Lung microvascular endothelial cell (primary cell): ENCODE data around the gene TMOD3. TPM values are rescaled to one million over a fixed set of nuclear protein-coding genes. Genes with fewer than 3 reads are reported as not detected.

Source experiments
- DNase-seq, 2 donors: peaks; one replicate each; pipeline versions ENCODE4 v3.0.0 to v3.0.0-alpha.2; 2010; ENCODE audit warnings: low read depth in 2 of 2
- total RNA-seq: library from RNA; depleted of rRNA; stranded (reverse); fragments of >200 nt; gene quantifications from 2 replicates; pipeline ENCODE4 v1.2.1, GENCODE V29; 2014

The TMOD3 gene
- total RNA-seq, 1 donor from 2014 or later = 57.1 TPM

DNA sequence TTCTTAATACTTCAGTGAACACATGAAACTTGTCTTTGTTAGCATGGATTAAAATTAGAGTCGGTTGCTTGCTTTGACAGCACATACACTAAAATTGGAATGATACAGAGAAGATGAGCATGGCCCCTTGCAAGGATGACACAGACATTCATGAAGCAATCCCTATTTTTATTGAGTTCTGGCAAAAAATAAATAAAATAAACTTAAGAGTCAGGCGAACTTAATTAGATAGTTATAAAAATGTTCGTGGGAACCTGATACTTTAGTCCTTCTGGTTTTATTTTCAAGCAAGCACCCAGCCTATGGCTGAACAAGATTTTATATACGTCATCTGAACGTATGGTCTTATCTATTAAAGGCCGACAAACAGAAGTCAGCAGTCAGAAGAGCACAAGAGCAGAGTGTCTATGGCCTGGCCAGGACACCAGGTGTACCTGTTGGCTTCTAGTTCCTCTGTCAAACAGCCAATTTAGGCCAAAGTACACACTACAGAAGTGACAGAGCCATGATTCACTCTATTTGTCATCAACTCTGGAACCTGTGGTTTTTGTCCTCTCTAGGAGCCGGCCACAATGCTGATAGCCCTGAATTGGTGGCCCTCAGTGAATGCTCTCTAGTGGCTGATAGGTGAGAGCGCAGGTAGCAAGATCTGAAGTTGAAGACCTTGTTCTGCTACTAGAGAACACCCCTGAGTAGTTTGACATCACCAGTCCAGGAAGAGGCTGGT, 77.8 kb downstream of the TMOD3 start:
- DNase-seq = peak; percentile 11 to 30

DNA sequence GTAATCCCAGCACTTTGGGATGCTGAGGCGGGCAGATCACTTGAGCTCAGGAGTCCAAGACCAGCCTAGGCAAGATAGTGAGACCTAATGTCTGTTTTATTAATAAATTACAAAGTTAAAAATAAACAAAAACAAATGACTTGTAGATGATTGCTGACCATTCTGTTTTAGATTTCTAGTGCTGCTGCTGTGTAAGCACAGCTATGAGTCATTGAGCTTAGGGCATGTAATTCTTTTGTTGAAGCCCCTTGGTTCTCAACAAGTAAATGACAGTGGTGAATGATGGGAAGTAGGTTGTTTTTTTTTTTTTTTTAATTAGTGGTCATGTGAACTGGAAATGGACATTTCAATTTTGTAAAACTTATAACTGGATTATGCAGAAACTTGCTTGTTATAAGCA, 78.9 kb downstream of the TMOD3 start:
- peak; percentile 22 to 59 for DNase-seq

- DNase-seq = no peak
Observed at GRCh38 chr15:51909584-51909983, 80.1 kb downstream of the TMOD3 start.

DNA sequence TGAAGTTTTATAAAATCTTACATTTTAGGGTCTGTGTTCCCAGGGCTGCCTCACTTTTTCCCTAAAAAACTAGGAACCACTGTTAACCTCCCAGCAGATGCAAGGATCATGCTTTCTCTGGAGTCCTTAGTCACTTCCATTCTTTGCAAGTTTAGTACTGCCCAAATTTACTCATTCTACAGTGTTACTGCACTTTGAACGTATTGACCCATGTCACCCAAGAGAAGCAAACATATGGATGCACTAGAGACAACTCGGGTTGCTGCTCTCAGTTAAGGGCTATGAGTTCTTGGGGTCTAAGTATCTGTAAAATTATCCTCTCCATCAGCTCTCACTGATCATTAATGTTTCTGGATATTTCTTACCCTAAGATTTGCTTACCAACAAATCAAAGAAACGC, 83.1 kb downstream of the TMOD3 start:
- no peak for DNase-seq

DNA sequence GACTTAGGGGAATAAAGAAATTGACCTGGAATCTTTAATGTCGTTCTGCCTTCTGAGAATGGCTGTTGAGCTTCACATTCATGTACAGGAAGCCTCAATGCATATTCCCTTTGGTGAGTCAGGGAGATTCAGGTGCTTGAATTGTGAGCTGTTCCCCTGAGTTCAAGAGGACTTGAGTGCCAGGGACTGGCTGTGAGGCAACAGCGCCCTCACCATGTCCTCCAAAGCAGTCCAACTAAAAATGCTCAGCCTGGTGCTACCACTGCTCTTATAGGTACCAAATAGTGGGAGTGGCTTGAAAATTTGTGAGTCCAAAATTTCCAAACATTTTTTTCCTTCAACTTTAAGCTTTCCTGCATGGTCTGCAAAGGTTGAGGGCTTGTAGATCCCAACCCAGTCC, 88.0 kb downstream of the TMOD3 start:
- DNase-seq = peak; percentile 43 to 47

GRCh38 chr15:51924156-51925068, 95.0 kb downstream of the TMOD3 start:
- DNase-seq = no peak

DNA sequence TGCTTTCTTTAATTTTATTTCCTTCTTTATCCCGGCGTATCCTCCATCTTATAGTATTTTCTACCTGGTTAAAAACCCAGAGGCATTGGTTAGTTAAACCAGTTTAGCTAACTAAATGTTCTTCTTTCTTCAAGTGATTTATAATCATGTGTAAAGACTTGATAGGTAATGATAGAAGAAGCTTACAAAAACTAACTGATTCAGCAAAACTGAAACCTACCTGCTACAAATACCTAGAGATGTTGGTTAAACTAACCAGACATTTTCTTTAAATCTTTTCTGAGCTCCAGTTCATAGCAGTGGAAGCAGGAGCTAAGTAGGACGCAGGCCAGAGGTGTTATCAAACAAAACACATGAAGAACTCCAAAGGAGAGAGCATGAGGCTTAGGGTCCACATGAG, 97.4 kb downstream of the TMOD3 start:
- no peak for DNase-seq

DNA sequence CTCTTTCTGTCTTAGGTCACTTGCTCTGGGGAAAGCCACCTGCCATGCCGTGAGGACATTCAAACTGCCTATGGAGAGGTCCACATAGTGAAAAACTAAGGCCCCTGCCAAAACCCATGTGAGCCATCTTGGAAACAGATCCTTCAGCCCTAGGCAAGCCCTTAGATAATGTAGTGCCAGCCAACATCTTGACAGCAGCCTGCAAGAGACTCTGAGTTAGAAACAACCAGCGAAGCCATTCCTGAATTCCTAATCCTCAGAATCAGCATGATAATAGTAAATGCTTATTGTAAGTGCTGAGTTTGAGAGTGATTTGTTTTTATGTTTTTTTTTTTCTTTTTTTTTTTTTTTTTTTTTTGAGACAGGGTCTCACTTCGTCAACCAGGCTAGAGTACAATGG, 101.6 kb downstream of the TMOD3 start:
- DNase-seq = no peak

DNA sequence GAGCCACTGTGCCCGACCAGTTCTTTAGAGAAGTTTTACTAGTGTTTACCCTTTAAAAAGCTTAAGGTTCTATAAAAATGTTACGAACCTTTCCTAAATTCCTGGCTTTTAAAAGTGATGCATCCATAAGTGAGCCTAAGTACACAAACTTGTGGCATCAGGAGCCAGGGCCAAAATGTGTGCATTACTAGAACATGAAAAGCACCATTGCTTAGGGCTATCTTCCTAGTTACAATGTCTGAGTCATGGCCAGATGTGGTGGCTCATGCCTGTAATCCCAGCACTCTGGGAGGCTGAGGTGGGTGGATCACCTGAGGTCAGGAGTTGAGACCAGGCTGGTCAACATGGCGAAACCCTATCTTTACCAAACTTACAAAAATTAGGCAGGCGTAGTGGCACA, 102.2 kb downstream of the TMOD3 start:
- DNase-seq = no peak

GRCh38 chr15:51932161-51932560, 102.7 kb downstream of the TMOD3 start:
- DNase-seq = no peak

- no peak for DNase-seq
Observed at GRCh38 chr15:51935466-51936104, 106.1 kb downstream of the TMOD3 start.

- DNase-seq = no peak
Observed at GRCh38 chr15:51936105-51936478, 106.6 kb downstream of the TMOD3 start.

DNA sequence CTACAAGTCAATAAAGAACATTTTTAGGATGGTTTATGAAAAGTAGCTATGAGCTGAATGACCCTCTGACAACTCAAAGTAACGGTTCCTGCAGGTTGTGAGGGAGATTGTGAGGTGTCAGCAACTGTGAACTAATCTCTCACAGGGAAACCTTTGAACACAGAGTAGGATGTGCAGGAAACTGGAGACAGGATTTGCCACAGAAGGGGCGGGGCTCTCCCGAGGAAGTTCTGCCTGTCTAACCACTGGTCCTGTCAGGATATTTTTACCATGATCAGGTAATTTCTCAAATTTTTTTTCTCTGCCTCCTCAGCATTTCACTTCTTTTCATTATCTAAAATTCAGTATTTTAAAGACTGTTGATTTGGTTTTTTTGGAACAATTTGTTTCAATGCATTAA, 108.8 kb downstream of the TMOD3 start:
- DNase-seq = peak in 1 of 2 donors; percentile 40

- peak; percentile 62 to 68 for DNase-seq
Observed at GRCh38 chr15:51939216-51939615, 109.8 kb downstream of the TMOD3 start.

- no peak for DNase-seq
Observed at GRCh38 chr15:51947124-51947523, 117.7 kb downstream of the TMOD3 start.

DNA sequence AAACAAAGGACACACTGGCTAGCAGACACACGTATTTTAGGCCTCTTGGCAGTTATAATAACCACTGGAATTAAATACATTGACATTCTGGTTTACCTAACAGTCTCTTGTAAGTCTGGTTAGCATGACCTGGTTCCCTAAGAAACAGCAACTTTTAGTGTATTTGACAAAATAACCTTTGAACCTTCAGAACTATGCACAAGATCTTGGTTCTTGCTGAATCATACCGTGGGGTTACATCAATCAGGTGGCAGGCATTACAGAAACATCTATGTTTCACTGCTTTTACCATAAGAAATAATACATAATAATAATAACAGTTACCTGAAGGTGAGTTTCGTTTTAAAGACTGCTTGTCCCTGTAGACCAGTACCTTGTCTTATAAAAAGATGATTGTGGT, 123.4 kb downstream of the TMOD3 start:
- DNase-seq = no peak

GRCh38 chr15:51955504-51955903, 126.1 kb downstream of the TMOD3 start:
- DNase-seq = no peak

Other genes with a start within 250 kb of the TMOD3 start
- 4.6 and 6.5 TPM in 2 replicates for gene DMXL2, start 206.9 kb upstream of the TMOD3 start, total RNA-seq
- under 0.01 and 0.22 TPM in 2 replicates for gene SCG3, start 148.2 kb upstream of the TMOD3 start, total RNA-seq
- gene LYSMD2, start 92.0 kb upstream of the TMOD3 start, total RNA-seq = 11.1 and 26.8 TPM in 2 replicates
- 13.5 and 29.2 TPM in 2 replicates for gene TMOD2, start 78.1 kb upstream of the TMOD3 start, total RNA-seq
- 18.1 and 19.6 TPM in 2 replicates for gene LEO1, start 142.1 kb downstream of the TMOD3 start, total RNA-seq
- 24.6 and 25.9 TPM in 2 replicates for gene MAPK6, start 189.6 kb downstream of the TMOD3 start, total RNA-seq